Metanephros (tissue), 2 donors: ENCODE results near the gene ZNF189. TPM values are rescaled to one million over a fixed set of nuclear protein-coding genes. Genes with fewer than 3 reads are reported as not detected.

Experiments
- small RNA-seq: library from RNA; depleted of rRNA; stranded (forward); fragments of <200 nt; gene quantifications from one replicate; pipeline ENCODE3, GENCODE V24; 2014; ENCODE audit warnings: low replicate concordance
- total RNA-seq: library from RNA; depleted of rRNA; stranded (reverse); fragments of >200 nt; gene quantifications from one replicate; pipeline ENCODE4 v1.2.3, GENCODE V29; 2014

The ZNF189 gene
- 31.7 TPM for total RNA-seq

GRCh38 chr9:101398068-101398929 is at the start of gene ZNF189, which contains the start of gene MRPL50:
TSS of gene ZNF189 (plus strand) at chr9:101398851. CDS start at chr9:101399157, 306 bp downstream.
TSS of gene MRPL50 (minus strand) at chr9:101398618. CDS start at chr9:101398592, 26 bp downstream.

GRCh38 chr9:101384873-101385536 is 13.6 kb upstream of the ZNF189 start, which contains the start of gene BAAT:
TSS of gene BAAT (minus strand) at chr9:101385006. CDS start at chr9:101371404, 13,602 bp downstream.

GRCh38 chr9:101435601-101436079 is 37.0 kb downstream of the ZNF189 start, which contains the start of gene ALDOB:
TSS of gene ALDOB (minus strand) at chr9:101435774. CDS start at chr9:101430887, 4,887 bp downstream.

Small RNAs within 50 kb of the gene (small RNA-seq; reads per million reads assigned to genes)
- gene AL353621.2, result not detected

Other genes starting within 250 kb of the ZNF189 start
- gene BAAT, start 13.8 kb upstream of the ZNF189 start, total RNA-seq, result 0.06 TPM
- gene MRPL50, start 233 bp upstream of the ZNF189 start, total RNA-seq, result 24.1 TPM
- 168 TPM for gene ALDOB, start 36.9 kb downstream of the ZNF189 start, total RNA-seq
- gene RNF20, start 135.0 kb downstream of the ZNF189 start, total RNA-seq, result 24.8 TPM
- 0.23 TPM for gene PPP3R2, start 196.1 kb downstream of the ZNF189 start, total RNA-seq